ENCODE measurements around the gene RIC8B.

- TF ChIP-seq CTCF (IDR thresholded peaks at IDR 0.05) (no peak), POLR2A (IDR thresholded peaks at IDR 0.05) (no peak), POLR2AphosphoS5 (IDR thresholded peaks at IDR 0.05) (no peak)
Observed at GRCh38 chr12:106886932-106887331, 112.5 kb downstream of the RIC8B start.
